Upper lobe of left lung (tissue), 4 donors: Measurements from ENCODE around the gene SPOCK2.

Source experiments
- EP300 ChIP-seq, 4 donors: sonication (generic); formaldehyde crosslinking; IDR thresholded peaks; one replicate each; pipeline ENCODE4 v1.5.1; 2017; ENCODE audit warnings: antibody characterized with exemption in 4 of 4, control low read depth in 2 of 4
- TF ChIP-seq, protein P1 (sequence below), 6 experiments: fragments of 450-650 bp in 4 of 6; fragments of 200-600 bp in 2 of 6; sonication (generic) in 2 of 6; IDR thresholded peaks; one replicate each; pipeline ENCODE4 v1.5.1; 2016 to 2019; ENCODE audit warnings: antibody characterized with exemption in 6 of 6

DNA sequence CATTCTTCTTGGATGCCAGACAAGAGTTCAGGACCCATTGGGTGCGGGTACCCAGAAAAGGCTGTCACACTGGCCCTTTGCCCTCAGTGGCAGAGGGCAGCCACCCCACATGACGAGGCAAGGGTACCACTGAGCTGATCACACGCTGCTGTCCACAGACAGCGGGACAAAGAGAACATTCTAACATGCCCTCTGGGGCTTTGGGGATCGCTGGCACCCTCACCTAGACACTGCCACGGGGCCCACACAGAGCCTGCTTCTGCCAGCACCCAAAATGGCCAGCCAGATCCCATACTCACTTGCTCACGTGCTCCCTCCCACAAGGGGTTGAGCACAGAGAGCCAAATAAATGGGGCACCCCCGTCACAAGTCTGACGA lies 16.7 kb upstream of the SPOCK2 start:
- TF ChIP-seq, protein P1, sequence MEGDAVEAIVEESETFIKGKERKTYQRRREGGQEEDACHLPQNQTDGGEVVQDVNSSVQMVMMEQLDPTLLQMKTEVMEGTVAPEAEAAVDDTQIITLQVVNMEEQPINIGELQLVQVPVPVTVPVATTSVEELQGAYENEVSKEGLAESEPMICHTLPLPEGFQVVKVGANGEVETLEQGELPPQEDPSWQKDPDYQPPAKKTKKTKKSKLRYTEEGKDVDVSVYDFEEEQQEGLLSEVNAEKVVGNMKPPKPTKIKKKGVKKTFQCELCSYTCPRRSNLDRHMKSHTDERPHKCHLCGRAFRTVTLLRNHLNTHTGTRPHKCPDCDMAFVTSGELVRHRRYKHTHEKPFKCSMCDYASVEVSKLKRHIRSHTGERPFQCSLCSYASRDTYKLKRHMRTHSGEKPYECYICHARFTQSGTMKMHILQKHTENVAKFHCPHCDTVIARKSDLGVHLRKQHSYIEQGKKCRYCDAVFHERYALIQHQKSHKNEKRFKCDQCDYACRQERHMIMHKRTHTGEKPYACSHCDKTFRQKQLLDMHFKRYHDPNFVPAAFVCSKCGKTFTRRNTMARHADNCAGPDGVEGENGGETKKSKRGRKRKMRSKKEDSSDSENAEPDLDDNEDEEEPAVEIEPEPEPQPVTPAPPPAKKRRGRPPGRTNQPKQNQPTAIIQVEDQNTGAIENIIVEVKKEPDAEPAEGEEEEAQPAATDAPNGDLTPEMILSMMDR (IDR thresholded peaks at IDR 0.05): no peak
- no peak for TF ChIP-seq EP300 (IDR thresholded peaks at IDR 0.05)
